ENCODE data around the gene BABAM1. TPM values are rescaled to one million over a fixed set of nuclear protein-coding genes. Genes with fewer than 3 reads are reported as not detected.

The BABAM1 gene
- total and polyA plus RNA-seq, 3 donors from 2014 or later: 93.2 to 110 (median 95.4) TPM

GRCh38 chr19:17234911-17235299 is 32.3 kb upstream of the BABAM1 start:
- Histone ChIP-seq H3K4me3 (peak overlapping the region; percentile 43 to 58), H3K27ac (peak overlapping the region; percentile 26 to 74), H3K4me1 (peaks cover 13% of the 10 kb centered on the region), H3K27me3 (no peaks in the 10 kb centered on the region), H3K36me3 (ENCODE audit: low read depth, missing control alignments) (no peaks in the 10 kb centered on the region), H3K9me3 (no peaks in the 10 kb centered on the region)
- intact Hi-C loops (cut with DNase I; ENCODE audit: low total_unique reads): no loop called here
- 25 to 26% methylated on average over 10 to 11 of the region's 11 CpGs for WGBS, 2 donors
- TF ChIP-seq POLR2A (IDR thresholded peaks at IDR 0.05) (no peak), CTCF (IDR thresholded peaks at IDR 0.05) (no peak)
- DNase-seq: peak; percentile 60

- intact Hi-C loops (cut with DNase I; ENCODE audit: low total_unique reads): no loop called here
- Histone ChIP-seq H3K27me3 (no peaks in the 10 kb centered on the region), H3K27ac (peak overlapping the region; percentile 26 to 74), H3K4me3 (peak overlapping the region; percentile 43 to 58), H3K9me3 (no peaks in the 10 kb centered on the region), H3K4me1 (peaks cover 17% of the 10 kb centered on the region), H3K36me3 (ENCODE audit: low read depth, missing control alignments) (no peaks in the 10 kb centered on the region)
- 8% methylated on average over 44 of the region's 80 CpGs; no CpG with 5 or more reads in 1 of the 2 donors for WGBS, 2 donors
- peak; percentile 80 for DNase-seq
- TF ChIP-seq POLR2A (IDR thresholded peaks at IDR 0.05) (no peak), CTCF (IDR thresholded peaks at IDR 0.05) (peak; percentile 31 to 46 (median 34))
Observed at GRCh38 chr19:17235300-17235970, 31.8 kb upstream of the BABAM1 start.

DNA sequence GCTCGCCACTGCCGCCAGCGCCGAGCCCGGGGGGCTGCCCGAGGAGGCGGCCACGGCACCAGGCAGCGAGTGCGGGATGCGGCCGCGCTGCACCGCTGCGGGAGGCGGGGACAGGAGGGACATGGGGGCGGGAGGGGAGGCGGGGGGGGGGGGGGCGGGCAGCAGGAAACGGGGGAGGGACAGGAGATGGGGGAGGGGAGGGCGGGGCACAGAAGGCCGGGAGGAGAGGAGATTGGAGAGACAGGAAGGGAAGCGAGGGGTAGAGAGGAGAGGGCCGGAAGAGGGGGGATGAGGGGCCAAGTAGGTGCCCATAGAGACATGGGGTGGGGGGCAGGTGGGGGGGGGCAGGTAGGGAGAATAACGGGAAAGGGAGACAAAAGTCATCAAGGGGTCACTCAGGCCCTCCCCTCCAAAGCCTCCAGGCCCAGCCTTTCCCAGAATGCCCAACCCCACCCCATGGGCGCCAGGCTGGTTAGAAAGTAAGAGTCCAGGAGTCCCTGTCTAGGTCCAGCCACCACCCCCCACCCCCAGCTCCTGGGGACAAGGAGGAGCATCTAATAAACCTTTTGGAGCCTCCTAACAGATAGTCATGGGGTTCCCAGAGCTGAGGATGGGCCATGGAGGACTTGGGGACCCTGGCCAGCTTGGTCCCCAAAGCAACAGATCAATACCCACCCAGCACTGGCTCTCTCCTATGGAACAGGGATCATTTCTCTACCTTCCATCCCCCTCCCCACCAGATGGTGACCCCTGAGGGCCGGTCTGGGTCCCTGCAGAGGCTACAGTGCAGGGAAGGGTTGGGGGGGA is 31.1 kb upstream of the BABAM1 start:
- TF ChIP-seq CTCF (IDR thresholded peaks at IDR 0.05) (no peak), POLR2A (IDR thresholded peaks at IDR 0.05) (no peak)
- H3K4me1 ChIP-seq: peaks cover 21% of the 10 kb centered on the region
- no peak for DNase-seq

GRCh38 chr19:17236811-17237543 is 30.3 kb upstream of the BABAM1 start:
- WGBS, 2 donors: 88 to 90% methylated on average over 18 of the region's 18 CpGs
- DNase-seq: no peak

More for the DNA sequence above, 31.1 kb upstream of the BABAM1 start:
- Histone ChIP-seq H3K27ac (peak overlapping the region in 1 of 2 donors; percentile 74), H3K27me3 (no peaks in the 10 kb centered on the region), H3K36me3 (ENCODE audit: low read depth, missing control alignments) (no peaks in the 10 kb centered on the region), H3K9me3 (no peaks in the 10 kb centered on the region), H3K4me3 (peak overlapping the region; percentile 43 to 58)
- 7 to 30% methylated on average over 5 to 6 of the region's 27 CpGs for WGBS, 2 donors
- intact Hi-C loops (cut with DNase I; ENCODE audit: low total_unique reads): no loop called here

More at GRCh38 chr19:17236811-17237543, 30.3 kb upstream of the BABAM1 start:
- H3K27ac ChIP-seq: no peak overlapping the region
- TF ChIP-seq CTCF (IDR thresholded peaks at IDR 0.05) (no peak), POLR2A (IDR thresholded peaks at IDR 0.05) (no peak)
- intact Hi-C loops (cut with DNase I; ENCODE audit: low total_unique reads): no loop called here
- H3K27me3 ChIP-seq: no peaks in the 10 kb centered on the region
- no peaks in the 10 kb centered on the region for H3K9me3 ChIP-seq
- H3K4me3 ChIP-seq: no peak overlapping the region
- peaks cover 26% of the 10 kb centered on the region for H3K4me1 ChIP-seq
- no peaks in the 10 kb centered on the region for H3K36me3 ChIP-seq (ENCODE audit: low read depth, missing control alignments)
